Measurements from ENCODE around the gene BMPR1A.
"Not testable (repeated sequence)": the region's sequence is repeated elsewhere in the genome, so short reads cannot be mapped to it uniquely, and the experiment has no call there.

The BMPR1A gene

GRCh38 chr10:86968271-86968993, 212.0 kb downstream of the BMPR1A start, which contains the start of gene ADIRF:
Gene ADIRF (plus strand): TSS chr10:86968482. CDS start chr10:86968545, 63 bp downstream.
- DNase-seq (ENCODE audit: low read depth in 2 of 2): no peak

GRCh38 chr10:86968994-86969355, 212.6 kb downstream of the BMPR1A start:
- no peak for DNase-seq (ENCODE audit: low read depth in 2 of 2)

GRCh38 chr10:86969421-86970041, 213.1 kb downstream of the BMPR1A start:
- no peak for DNase-seq (ENCODE audit: low read depth in 2 of 2)

- no peak for DNase-seq (ENCODE audit: low read depth in 2 of 2)
Measured at GRCh38 chr10:86970162-86970981, 214.0 kb downstream of the BMPR1A start.

GRCh38 chr10:86970982-86971231, 214.5 kb downstream of the BMPR1A start:
- DNase-seq (ENCODE audit: low read depth in 2 of 2): no peak

- DNase-seq (ENCODE audit: low read depth in 2 of 2): peak; percentile 73 to 79
Measured at GRCh38 chr10:86971232-86971991, 215.0 kb downstream of the BMPR1A start.

- no peak for DNase-seq (ENCODE audit: low read depth in 2 of 2)
Measured at GRCh38 chr10:86972613-86973380, 216.4 kb downstream of the BMPR1A start.

- DNase-seq (ENCODE audit: low read depth in 2 of 2): no peak
Measured at GRCh38 chr10:86974484-86974883, 218.1 kb downstream of the BMPR1A start.

GRCh38 chr10:86976362-86977056, 220.1 kb downstream of the BMPR1A start:
- DNase-seq (ENCODE audit: low read depth in 2 of 2): no peak

GRCh38 chr10:86978457-86978856, 222.0 kb downstream of the BMPR1A start:
- DNase-seq (ENCODE audit: low read depth in 2 of 2): not testable (repeated sequence)

- no peak for DNase-seq (ENCODE audit: low read depth in 2 of 2)
Measured at GRCh38 chr10:86979296-86979818, 222.9 kb downstream of the BMPR1A start.

GRCh38 chr10:86979977-86980448, 223.6 kb downstream of the BMPR1A start:
- DNase-seq (ENCODE audit: low read depth in 2 of 2): no peak

GRCh38 chr10:86981020-86981419, 224.6 kb downstream of the BMPR1A start:
- not testable (repeated sequence) for DNase-seq (ENCODE audit: low read depth in 2 of 2)

GRCh38 chr10:86981716-86982115, 225.3 kb downstream of the BMPR1A start:
- no peak for DNase-seq (ENCODE audit: low read depth in 2 of 2)

Data from activated CD8-positive, alpha-beta memory T cell treated with anti-CD3 and anti-CD28 coated beads for 4 hours (primary cell).